ENCODE measurements around the gene HSPH1.

- TF ChIP-seq EP300 (IDR thresholded peaks at IDR 0.05) (no peak), CTCF (IDR thresholded peaks at IDR 0.05) (no peak), POLR2A (IDR thresholded peaks at IDR 0.05) (no peak)
Measured at GRCh38 chr13:31204592-31204991, 42.9 kb upstream of the HSPH1 start.

All from gastroesophageal sphincter (tissue), 3 donors.